Epithelial cell of proximal tubule (primary cell): ENCODE measurements around the gene THRB. TPM values are rescaled to one million over a fixed set of nuclear protein-coding genes. Genes with fewer than 3 reads are reported as not detected.

Source experiments
- DNase-seq: peaks from one replicate; pipeline ENCODE4 v3.0.0-alpha.2; 2011; ENCODE audit warnings: low read depth
- H3K4me3 ChIP-seq: 2 replicates; pipeline ENCODE4 v1.5.1; 2011; ENCODE audit warnings: low read depth, mild to moderate bottlenecking, low read length
- total RNA-seq: library from RNA; depleted of rRNA; stranded (reverse); fragments of >200 nt; gene quantifications from 2 replicates; pipeline ENCODE4 v1.2.3, GENCODE V29; 2015
- TF ChIP-seq, protein P1 (sequence below): conservative IDR thresholded peaks from 2 replicates; pipeline ENCODE4 v1.5.1; 2012; ENCODE audit warnings: low read depth, mild to moderate bottlenecking, low read length

Gene THRB
- total RNA-seq, 1 donor from 2014 or later = 2.1 TPM

DNA sequence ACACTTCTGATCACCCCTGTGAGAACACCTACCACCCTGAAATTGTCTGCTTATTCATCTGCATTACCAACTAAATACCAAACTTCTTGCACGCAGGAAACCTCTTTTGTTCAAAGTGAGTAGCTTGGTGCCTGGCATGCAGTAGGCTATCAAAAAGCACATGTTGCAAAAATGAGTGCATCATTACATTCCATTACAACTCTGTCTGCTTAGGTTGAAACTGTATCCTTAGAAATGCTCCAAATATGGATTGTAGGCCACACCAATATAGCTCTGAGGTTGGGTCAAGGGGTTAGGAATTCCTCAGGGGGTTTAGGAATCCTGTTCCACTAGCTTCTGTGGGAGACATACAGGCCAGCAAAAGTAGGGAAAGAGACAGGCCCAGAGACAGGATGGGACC lies 107.2 kb downstream of the THRB start:
- H3K4me3 ChIP-seq = no peak overlapping the region
- TF ChIP-seq, protein P1, sequence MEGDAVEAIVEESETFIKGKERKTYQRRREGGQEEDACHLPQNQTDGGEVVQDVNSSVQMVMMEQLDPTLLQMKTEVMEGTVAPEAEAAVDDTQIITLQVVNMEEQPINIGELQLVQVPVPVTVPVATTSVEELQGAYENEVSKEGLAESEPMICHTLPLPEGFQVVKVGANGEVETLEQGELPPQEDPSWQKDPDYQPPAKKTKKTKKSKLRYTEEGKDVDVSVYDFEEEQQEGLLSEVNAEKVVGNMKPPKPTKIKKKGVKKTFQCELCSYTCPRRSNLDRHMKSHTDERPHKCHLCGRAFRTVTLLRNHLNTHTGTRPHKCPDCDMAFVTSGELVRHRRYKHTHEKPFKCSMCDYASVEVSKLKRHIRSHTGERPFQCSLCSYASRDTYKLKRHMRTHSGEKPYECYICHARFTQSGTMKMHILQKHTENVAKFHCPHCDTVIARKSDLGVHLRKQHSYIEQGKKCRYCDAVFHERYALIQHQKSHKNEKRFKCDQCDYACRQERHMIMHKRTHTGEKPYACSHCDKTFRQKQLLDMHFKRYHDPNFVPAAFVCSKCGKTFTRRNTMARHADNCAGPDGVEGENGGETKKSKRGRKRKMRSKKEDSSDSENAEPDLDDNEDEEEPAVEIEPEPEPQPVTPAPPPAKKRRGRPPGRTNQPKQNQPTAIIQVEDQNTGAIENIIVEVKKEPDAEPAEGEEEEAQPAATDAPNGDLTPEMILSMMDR = no peak
- no peak for DNase-seq

DNA sequence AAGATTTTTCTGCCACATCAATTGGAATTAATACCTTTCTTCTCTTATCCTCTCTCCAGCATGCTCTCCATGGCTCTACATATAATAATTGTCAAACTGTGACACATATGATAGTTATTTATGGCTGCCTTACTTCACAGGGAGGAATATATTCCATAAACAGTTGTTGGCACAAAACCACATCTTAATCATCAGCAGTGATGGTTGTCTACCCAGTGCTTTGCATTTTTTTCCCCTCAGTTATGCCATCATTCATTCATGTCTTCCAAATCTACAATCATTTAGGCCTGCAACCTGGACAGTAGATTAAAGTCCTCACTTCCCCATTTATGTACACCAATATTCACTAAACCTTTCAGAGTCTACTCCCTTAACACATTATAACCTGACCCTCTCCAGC lies 107.7 kb downstream of the THRB start:
- TF ChIP-seq, protein P1 = no peak
- no peak for DNase-seq
- H3K4me3 ChIP-seq = no peak overlapping the region

DNA sequence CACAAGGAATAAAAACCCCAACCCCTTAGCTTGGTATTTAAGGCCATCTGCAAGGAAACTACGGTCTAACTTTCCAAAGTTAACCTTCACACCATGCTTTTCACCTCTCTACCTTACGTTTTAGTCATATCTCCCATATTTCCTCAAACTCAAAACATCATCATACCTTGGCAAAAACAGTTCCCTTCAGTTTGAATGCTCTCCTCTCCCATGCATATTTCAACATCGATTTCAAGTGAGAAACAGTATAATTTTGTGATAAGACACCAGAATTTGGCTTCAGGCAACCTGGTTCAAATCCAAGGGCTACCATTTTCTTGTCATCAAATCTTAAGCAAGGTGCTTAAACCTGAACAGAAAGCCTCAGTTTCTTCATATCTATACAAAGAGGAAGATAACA lies 108.2 kb downstream of the THRB start:
- no peak for DNase-seq
- H3K4me3 ChIP-seq = no peak overlapping the region
- TF ChIP-seq, protein P1 = no peak

DNA sequence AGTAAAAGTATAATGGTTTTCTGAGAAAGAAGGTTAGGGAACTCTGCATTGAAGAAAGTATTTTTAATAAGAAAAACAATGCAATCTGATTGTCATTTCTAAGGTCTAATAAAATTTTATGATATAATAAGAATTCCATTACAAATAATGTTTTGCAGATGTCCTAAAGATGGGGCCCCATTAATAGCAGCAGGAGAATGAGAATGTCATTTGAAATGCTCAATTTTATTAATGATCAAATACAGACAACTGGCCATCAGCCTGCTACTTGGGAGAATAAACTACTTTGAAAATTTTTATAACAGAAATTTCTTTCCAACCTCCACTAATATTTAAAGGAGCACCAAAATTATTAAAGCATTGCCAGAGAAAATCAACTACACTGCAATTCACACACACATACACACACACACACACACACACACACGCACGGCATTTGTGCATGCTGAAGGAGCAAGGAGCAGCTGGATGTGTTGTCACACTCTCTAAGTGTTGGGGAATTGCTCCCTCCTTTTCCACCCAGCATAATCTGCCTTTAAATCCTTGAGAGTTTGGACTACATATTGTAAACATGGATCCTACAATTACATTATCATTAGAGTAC lies 109.5 kb downstream of the THRB start:
- TF ChIP-seq, protein P1 = no peak
- no peak for DNase-seq
- no peak overlapping the region for H3K4me3 ChIP-seq

DNA sequence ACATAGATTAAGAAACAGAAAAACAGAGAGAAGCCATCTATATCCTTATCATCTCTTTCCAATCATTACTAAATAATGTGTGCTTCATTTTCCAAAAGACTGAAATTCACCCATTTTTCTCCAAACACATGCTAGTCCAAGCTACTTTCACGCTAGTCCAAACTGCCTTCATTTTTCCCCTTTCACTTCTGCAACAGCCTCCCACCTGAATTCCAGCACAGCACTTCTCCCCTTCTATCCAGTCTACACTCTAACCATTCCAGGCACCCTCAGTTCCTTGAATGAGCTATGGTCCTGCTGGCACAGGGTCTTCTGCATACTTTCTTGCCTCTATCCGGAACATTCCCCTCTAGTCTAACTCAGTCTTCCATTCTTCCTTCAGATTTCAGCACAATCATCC lies 112.0 kb downstream of the THRB start:
- TF ChIP-seq, protein P1 = no peak
- no peak for DNase-seq

DNA sequence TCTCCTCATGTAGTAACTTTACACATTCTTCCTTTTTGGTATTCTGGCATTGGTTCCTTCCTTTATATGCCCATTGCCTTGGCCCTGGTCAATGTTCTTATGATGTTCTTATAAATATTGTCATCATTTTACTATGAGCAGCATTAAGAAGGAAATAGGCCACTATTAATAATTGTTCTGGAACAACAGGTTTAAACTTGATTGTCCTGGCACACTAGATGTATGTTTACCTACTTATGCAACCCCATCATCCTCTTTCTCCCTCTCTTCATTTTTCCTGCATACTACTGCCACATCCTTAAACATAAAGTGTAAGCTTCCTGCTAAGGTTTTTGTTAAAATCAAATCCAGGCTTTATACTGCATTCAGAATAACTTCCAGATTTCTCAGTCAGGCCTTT lies 114.7 kb downstream of the THRB start:
- TF ChIP-seq, protein P1 = no peak
- no peak for DNase-seq

More for the DNA sequence above, 112.0 kb downstream of the THRB start:
- H3K4me3 ChIP-seq = no peak overlapping the region

DNA sequence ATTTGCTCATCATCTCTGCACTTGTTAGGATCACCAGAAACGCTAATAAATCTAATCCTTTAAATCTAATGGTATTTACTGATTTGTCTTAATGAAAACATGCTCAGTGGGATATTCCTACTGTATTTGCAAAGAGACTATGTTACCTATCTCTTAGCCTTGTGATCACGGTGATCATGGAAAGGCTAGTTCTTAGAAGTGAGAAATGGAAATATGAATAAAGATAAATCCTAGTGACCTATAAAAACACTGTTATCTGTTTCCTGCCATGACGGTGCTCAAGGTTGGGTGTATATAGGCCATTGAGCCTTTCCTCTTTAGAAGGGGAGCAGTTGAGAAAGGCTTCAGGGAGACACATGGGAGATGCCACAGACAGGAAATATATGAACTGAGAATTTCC lies 116.3 kb downstream of the THRB start:
- TF ChIP-seq, protein P1 = no peak
- no peak for DNase-seq
- no peak overlapping the region for H3K4me3 ChIP-seq

More for the DNA sequence above, 114.7 kb downstream of the THRB start:
- no peak overlapping the region for H3K4me3 ChIP-seq
